ENCODE data around the gene CYP27B1.

DNA sequence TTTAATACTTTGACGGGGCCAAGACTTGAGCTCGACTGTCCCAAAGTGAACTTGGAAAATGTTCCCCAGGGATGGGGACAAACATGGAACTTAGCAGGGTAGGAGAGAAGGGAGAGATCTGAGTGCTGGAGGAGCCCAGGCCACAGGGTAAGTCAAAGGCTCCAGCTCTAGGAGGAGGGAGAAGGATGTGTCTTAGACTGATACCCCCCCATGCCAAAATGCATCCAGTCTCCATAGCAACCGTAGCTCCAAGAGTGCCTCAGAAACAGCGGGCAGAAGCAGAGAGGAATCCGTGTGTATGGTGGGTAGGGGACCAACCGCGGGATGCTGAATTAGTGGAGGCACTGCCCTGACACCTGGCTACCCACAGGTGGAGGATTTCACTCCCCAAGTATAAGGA, 27.5 kb downstream of the CYP27B1 start:
- TF ChIP-seq POLR2A (IDR thresholded peaks at IDR 0.05): no peak
- TF ChIP-seq, protein P1, sequence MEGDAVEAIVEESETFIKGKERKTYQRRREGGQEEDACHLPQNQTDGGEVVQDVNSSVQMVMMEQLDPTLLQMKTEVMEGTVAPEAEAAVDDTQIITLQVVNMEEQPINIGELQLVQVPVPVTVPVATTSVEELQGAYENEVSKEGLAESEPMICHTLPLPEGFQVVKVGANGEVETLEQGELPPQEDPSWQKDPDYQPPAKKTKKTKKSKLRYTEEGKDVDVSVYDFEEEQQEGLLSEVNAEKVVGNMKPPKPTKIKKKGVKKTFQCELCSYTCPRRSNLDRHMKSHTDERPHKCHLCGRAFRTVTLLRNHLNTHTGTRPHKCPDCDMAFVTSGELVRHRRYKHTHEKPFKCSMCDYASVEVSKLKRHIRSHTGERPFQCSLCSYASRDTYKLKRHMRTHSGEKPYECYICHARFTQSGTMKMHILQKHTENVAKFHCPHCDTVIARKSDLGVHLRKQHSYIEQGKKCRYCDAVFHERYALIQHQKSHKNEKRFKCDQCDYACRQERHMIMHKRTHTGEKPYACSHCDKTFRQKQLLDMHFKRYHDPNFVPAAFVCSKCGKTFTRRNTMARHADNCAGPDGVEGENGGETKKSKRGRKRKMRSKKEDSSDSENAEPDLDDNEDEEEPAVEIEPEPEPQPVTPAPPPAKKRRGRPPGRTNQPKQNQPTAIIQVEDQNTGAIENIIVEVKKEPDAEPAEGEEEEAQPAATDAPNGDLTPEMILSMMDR (IDR thresholded peaks at IDR 0.05): no peak
